ENCODE data around the gene INSIG2. TPM values are rescaled to one million over a fixed set of nuclear protein-coding genes. Genes with fewer than 3 reads are reported as not detected.

INSIG2 gene
- total RNA-seq, 1 experiment from 2014 or later = 13.3 TPM

- Histone ChIP-seq H3K36me3 (ENCODE audit: insufficient read depth, low read length, poor library complexity, severe bottlenecking) (no peaks in the 10 kb centered on the region), H3K4me1 (ENCODE audit: insufficient read depth, low read length, poor library complexity, severe bottlenecking) (peaks cover 19% of the 10 kb centered on the region), H3K9me3 (ENCODE audit: low read depth, low read length, poor library complexity, severe bottlenecking) (no peaks in the 10 kb centered on the region), H3K4me3 (ENCODE audit: low read depth, low read length, poor library complexity, severe bottlenecking) (no peak overlapping the region), H3K27me3 (replicated peaks; ENCODE audit: insufficient read depth, low read depth, low read length, poor library complexity) (no peaks in the 10 kb centered on the region), H3K27ac (ENCODE audit: low read depth, low read length, poor library complexity, severe bottlenecking) (no peak overlapping the region)
- POLR2A ChIA-PET (ENCODE audit: low non-redundant PET) = interaction anchor here (0.6 kb wide), 1 partner anchor 49 kb away, joined by 3 read pairs; no protein-coding TSS in a partner anchor
- no peak for DNase-seq (ENCODE audit: low spot score)
- TF ChIP-seq EZH2 (IDR thresholded peaks at IDR 0.05; ENCODE audit: borderline replicate concordance, low read depth, low read length, poor library complexity, severe bottlenecking) (no peak), CTCF (conservative IDR thresholded peaks at IDR 0.05; ENCODE audit: low read depth, low read length) (no peak)
- CTCF ChIA-PET = no interaction called here
- no TSS peak for BruUV-seq (replicated peaks)
- intact Hi-C loops (cut with micrococcal nuclease; ENCODE audit: unreplicated experiment) = no loop called here
Observed at GRCh38 chr2:118051826-118052358, 36.4 kb upstream of the INSIG2 start.

GRCh38 chr2:118052474-118052873 is 35.8 kb upstream of the INSIG2 start:
- no peak overlapping the region for H3K4me3 ChIP-seq (ENCODE audit: low read depth, low read length, poor library complexity, severe bottlenecking)
- no peak overlapping the region for H3K27ac ChIP-seq (ENCODE audit: low read depth, low read length, poor library complexity, severe bottlenecking)
- DNase-seq (ENCODE audit: low spot score) = no peak
- H3K27me3 ChIP-seq (replicated peaks; ENCODE audit: insufficient read depth, low read depth, low read length, poor library complexity) = no peaks in the 10 kb centered on the region
- CTCF ChIA-PET = no interaction called here
- no peaks in the 10 kb centered on the region for H3K9me3 ChIP-seq (ENCODE audit: low read depth, low read length, poor library complexity, severe bottlenecking)
- BruUV-seq (replicated peaks) = no TSS peak
- POLR2A ChIA-PET (ENCODE audit: low non-redundant PET) = no interaction called here
- intact Hi-C loops (cut with micrococcal nuclease; ENCODE audit: unreplicated experiment) = no loop called here
- peaks cover 16% of the 10 kb centered on the region for H3K4me1 ChIP-seq (ENCODE audit: insufficient read depth, low read length, poor library complexity, severe bottlenecking)
- TF ChIP-seq EZH2 (IDR thresholded peaks at IDR 0.05; ENCODE audit: borderline replicate concordance, low read depth, low read length, poor library complexity, severe bottlenecking) = no peak
- no peak for TF ChIP-seq CTCF (conservative IDR thresholded peaks at IDR 0.05; ENCODE audit: low read depth, low read length)
- no peaks in the 10 kb centered on the region for H3K36me3 ChIP-seq (ENCODE audit: insufficient read depth, low read length, poor library complexity, severe bottlenecking)

GRCh38 chr2:118053681-118054080 is 34.6 kb upstream of the INSIG2 start:
- H3K4me1 ChIP-seq (ENCODE audit: insufficient read depth, low read length, poor library complexity, severe bottlenecking) = peaks cover 16% of the 10 kb centered on the region
- no peak for TF ChIP-seq CTCF (conservative IDR thresholded peaks at IDR 0.05; ENCODE audit: low read depth, low read length)
- TF ChIP-seq EZH2 (IDR thresholded peaks at IDR 0.05; ENCODE audit: borderline replicate concordance, low read depth, low read length, poor library complexity, severe bottlenecking) = no peak
- intact Hi-C loops (cut with micrococcal nuclease; ENCODE audit: unreplicated experiment) = no loop called here
- ChIA-PET CTCF (no interaction called here), POLR2A (ENCODE audit: low non-redundant PET) (no interaction called here)
- BruUV-seq (replicated peaks) = no TSS peak
- H3K4me3 ChIP-seq (ENCODE audit: low read depth, low read length, poor library complexity, severe bottlenecking) = no peak overlapping the region
- DNase-seq (ENCODE audit: low spot score) = no peak
- no peak overlapping the region for H3K27ac ChIP-seq (ENCODE audit: low read depth, low read length, poor library complexity, severe bottlenecking)
- H3K36me3 ChIP-seq (ENCODE audit: insufficient read depth, low read length, poor library complexity, severe bottlenecking) = no peaks in the 10 kb centered on the region
- no peaks in the 10 kb centered on the region for H3K9me3 ChIP-seq (ENCODE audit: low read depth, low read length, poor library complexity, severe bottlenecking)
- no peaks in the 10 kb centered on the region for H3K27me3 ChIP-seq (replicated peaks; ENCODE audit: insufficient read depth, low read depth, low read length, poor library complexity)
